Lung (tissue), 12 donors: ENCODE data around the gene PAPLN. TPM values are rescaled to one million over a fixed set of nuclear protein-coding genes. Genes with fewer than 3 reads are reported as not detected.

Experiments used
- ATAC-seq: fragments of 200-7000 bp; cut with Tn5 transposase; one replicate; pipeline ENCODE4 v1.9.1; 2020; ENCODE audit warnings: moderate number of reproducible peaks; ENCODE audit not compliant: insufficient read depth, low FRiP score
- DNase-seq, 3 donors: peaks; one replicate each; pipeline ENCODE4 v3.0.0-alpha.2; 2013 to 2017
- H3K27ac ChIP-seq, 2 donors: one replicate each; pipeline ENCODE4 v1.5.1; 2013; ENCODE audit warnings: mild to moderate bottlenecking in 2 of 2, moderate library complexity in 2 of 2, control low read depth in 1 of 2, inconsistent platforms in 1 of 2, low read depth in 1 of 2, low read length in 1 of 2
- H3K27me3 ChIP-seq, 3 donors: one replicate each; pipeline ENCODE4 v1.5.1; 2013; ENCODE audit warnings: low read length in 2 of 3; ENCODE audit not compliant: control insufficient read depth in 3 of 3, insufficient read depth in 3 of 3
- H3K36me3 ChIP-seq, 4 donors: one replicate each; pipeline ENCODE4 v1.5.1; 2013; ENCODE audit warnings: low read length in 4 of 4, mild to moderate bottlenecking in 1 of 4, moderate library complexity in 1 of 4; ENCODE audit not compliant: control insufficient read depth in 4 of 4, insufficient read depth in 4 of 4
- H3K4me1 ChIP-seq, 5 donors: one replicate each; pipeline ENCODE4 v1.5.1; 2013; ENCODE audit warnings: low read length in 5 of 5, mild to moderate bottlenecking in 2 of 5, moderate library complexity in 1 of 5; ENCODE audit not compliant: control insufficient read depth in 5 of 5, insufficient read depth in 5 of 5
- H3K4me3 ChIP-seq: one replicate; pipeline ENCODE4 v1.5.1; 2013; ENCODE audit warnings: mild to moderate bottlenecking, control low read depth, moderate library complexity
- H3K9ac ChIP-seq, 2 donors: one replicate each; pipeline ENCODE4 v1.5.1; 2013; ENCODE audit warnings: low read length in 2 of 2, control low read depth in 1 of 2; ENCODE audit not compliant: insufficient read depth in 1 of 2
- H3K9me3 ChIP-seq, 4 donors: one replicate each; pipeline ENCODE4 v1.5.1; 2013; ENCODE audit warnings: low read length in 3 of 4, mild to moderate bottlenecking in 1 of 4, moderate library complexity in 1 of 4; ENCODE audit not compliant: control insufficient read depth in 4 of 4, insufficient read depth in 3 of 4
- WGBS, 2 donors: extraction: QIAGEN DNeasy Blood & Tissue Kit; methylation state at CpG; one replicate each; pipeline ENCODE4 v1.1.7; 2013; 5-methylcytosine and 5-hydroxymethylcytosine counted together
- polyA plus RNA-seq, 2 donors: library from polyadenylated mRNA; stranded (reverse); fragments of 200-250 nt; gene quantifications; one replicate each; pipeline ENCODE4 v1.2.1, GENCODE V29; 2013
- total RNA-seq, 2 donors: library from RNA; depleted of rRNA in 1 of 2; stranded (reverse); fragments of >200 nt in 1 of 2; gene quantifications; one replicate each; pipeline ENCODE4 v1.2.1, GENCODE V29; 2014 to 2021
- TF ChIP-seq, protein P1 (sequence below): IDR thresholded peaks from 2 replicates; pipeline ENCODE4 v1.5.1; 2012; ENCODE audit warnings: mild to moderate bottlenecking; ENCODE audit errors: control extremely low read depth, extremely low read depth
- donor health status: control.
- donor health status: control.
- donor health status: Bipolar disorder and iron deficiency.
- donor health status: healthy.
- donor health status: DM: yes; HTN: yes; CAD: no.

Gene PAPLN
- total and polyA plus RNA-seq, 4 donors = 2.9 to 18.0 (median 8.3) TPM

DNA sequence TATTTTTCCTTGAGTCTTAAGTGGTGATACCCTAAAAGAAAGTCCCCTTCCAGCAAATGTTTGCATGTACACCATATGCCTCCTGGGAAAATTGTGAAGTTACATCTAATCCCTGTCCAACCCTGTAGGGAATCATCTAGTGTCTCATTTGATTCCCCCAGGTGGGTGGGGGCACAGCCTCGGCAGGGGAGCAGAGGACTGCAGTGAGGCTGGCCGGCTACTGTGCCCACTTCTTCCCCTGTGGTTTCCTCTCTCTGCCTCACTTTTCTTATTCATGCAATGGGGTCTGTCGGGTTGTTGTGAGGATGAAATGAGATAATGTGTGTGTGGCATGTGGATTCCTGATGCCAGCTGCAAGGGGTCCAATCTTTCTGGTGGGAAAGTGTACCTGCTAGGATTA lies 6.0 kb downstream of the PAPLN start:
- no peak overlapping the region for H3K4me3 ChIP-seq

DNA sequence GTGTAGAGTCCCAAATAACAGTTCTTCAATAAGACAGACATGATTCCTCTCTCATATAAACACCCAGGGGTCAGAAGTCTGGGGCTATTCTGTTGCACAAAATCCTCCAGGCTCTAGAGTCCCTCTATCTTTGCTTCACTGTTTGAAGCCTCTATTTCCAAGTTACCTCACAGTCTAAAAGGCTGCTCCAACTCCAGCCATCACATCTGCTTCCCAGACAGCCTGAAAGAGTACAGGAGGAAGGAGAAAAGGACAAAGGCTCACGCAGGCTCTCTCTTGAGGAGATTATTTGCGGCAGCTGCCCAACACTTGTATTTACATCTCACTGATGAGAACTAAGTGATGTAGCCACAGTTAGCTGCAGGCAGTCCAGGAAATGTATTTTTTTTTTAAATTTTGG lies 6.4 kb downstream of the PAPLN start:
- Histone ChIP-seq H3K4me3 (no peak overlapping the region), H3K4me1 (peaks cover 0 to 22% (median 13%) of the 10 kb centered on the region in 5 donors), H3K36me3 (no peaks in the 10 kb centered on the region), H3K9me3 (no peaks in the 10 kb centered on the region), H3K9ac (no peak overlapping the region), H3K27ac (no peak overlapping the region), H3K27me3 (peaks cover 0 to 9% (median 9%) of the 10 kb centered on the region in 3 donors)
- WGBS, 2 donors = 98 to 99% methylated on average over 2 of the region's 2 CpGs
- DNase-seq (no peak), ATAC-seq (no peak)
- TF ChIP-seq, protein P1, sequence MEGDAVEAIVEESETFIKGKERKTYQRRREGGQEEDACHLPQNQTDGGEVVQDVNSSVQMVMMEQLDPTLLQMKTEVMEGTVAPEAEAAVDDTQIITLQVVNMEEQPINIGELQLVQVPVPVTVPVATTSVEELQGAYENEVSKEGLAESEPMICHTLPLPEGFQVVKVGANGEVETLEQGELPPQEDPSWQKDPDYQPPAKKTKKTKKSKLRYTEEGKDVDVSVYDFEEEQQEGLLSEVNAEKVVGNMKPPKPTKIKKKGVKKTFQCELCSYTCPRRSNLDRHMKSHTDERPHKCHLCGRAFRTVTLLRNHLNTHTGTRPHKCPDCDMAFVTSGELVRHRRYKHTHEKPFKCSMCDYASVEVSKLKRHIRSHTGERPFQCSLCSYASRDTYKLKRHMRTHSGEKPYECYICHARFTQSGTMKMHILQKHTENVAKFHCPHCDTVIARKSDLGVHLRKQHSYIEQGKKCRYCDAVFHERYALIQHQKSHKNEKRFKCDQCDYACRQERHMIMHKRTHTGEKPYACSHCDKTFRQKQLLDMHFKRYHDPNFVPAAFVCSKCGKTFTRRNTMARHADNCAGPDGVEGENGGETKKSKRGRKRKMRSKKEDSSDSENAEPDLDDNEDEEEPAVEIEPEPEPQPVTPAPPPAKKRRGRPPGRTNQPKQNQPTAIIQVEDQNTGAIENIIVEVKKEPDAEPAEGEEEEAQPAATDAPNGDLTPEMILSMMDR = no peak

More for the DNA sequence above, 6.0 kb downstream of the PAPLN start:
- peaks cover 0 to 12% (median 12%) of the 10 kb centered on the region in 3 donors for H3K27me3 ChIP-seq
- no peak overlapping the region for H3K9ac ChIP-seq
- no peaks in the 10 kb centered on the region for H3K9me3 ChIP-seq
- no peak overlapping the region for H3K27ac ChIP-seq
- DNase-seq = no peak
- peaks cover 0 to 26% (median 15%) of the 10 kb centered on the region in 5 donors for H3K4me1 ChIP-seq
- no peaks in the 10 kb centered on the region for H3K36me3 ChIP-seq
- no peak for ATAC-seq
- WGBS, 2 donors = 35 to 57% methylated on average over 3 of the region's 3 CpGs
- TF ChIP-seq, protein P1 = no peak

DNA sequence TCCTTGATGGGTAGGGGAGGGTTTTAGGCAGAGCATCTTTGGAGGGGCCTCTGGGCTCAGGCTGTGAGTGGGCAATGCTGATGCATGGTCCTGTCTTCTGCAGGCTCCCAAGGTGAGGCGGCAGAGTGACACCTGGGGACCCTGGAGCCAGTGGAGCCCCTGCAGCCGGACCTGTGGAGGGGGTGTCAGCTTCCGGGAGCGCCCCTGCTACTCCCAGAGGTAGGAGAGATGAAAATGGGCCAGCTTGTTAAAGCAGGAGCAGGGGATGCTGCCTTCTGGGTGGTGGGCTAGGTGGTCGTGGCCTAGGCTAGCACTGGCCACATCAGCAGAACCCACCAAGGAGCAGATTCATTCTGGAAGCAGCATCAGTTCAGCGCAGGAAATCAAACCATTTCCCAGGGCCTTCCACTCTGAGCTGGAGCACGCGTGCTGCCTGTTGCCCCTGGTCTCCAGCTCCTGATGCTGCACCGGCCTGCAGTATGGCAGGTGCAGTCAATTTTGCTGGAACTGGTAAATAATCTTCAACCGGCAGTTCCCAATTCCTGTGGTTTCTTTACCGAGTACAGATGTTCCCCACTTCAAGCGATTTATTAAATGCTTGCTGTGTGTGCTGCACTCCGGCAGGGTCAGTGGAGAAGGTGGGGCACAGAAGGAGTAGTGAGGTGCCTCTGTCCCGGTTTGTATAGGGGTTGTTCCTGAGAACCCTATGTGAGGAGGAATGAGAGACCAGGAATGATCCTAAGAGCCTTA lies 7.4 kb downstream of the PAPLN start:
- H3K9me3 ChIP-seq = no peaks in the 10 kb centered on the region
- H3K27ac ChIP-seq = no peak overlapping the region
- ATAC-seq (no peak), DNase-seq (no peak)
- H3K4me3 ChIP-seq = no peak overlapping the region
- 60 to 81% methylated on average over 14 of the region's 14 CpGs for WGBS, 2 donors
- no peak overlapping the region for H3K9ac ChIP-seq
- H3K36me3 ChIP-seq = no peaks in the 10 kb centered on the region
- H3K27me3 ChIP-seq = peaks cover 0 to 5% (median 3%) of the 10 kb centered on the region in 3 donors
- H3K4me1 ChIP-seq = peaks cover 0 to 13% (median 7%) of the 10 kb centered on the region in 5 donors
- TF ChIP-seq, protein P1 = no peak
